Colonic mucosa (tissue), 4 donors: ENCODE results near the gene C1orf94. TPM values are rescaled to one million over a fixed set of nuclear protein-coding genes. Genes with fewer than 3 reads are reported as not detected.

Source experiments
- DNase-seq: peaks from one replicate; pipeline ENCODE4 v3.0.0-alpha.2; 2020
- H3K27ac ChIP-seq: fragments of 200-600 bp; one replicate; pipeline ENCODE4 v1.8.0; 2021
- H3K27me3 ChIP-seq: fragments of 200-600 bp; one replicate; pipeline ENCODE4 v1.8.0; 2021
- H3K36me3 ChIP-seq: fragments of 200-600 bp; one replicate; pipeline ENCODE4 v1.8.0; 2021
- H3K4me1 ChIP-seq: fragments of 200-600 bp; one replicate; pipeline ENCODE4 v1.8.0; 2021; ENCODE audit warnings: mild to moderate bottlenecking
- H3K4me3 ChIP-seq: fragments of 200-600 bp; one replicate; pipeline ENCODE4 v1.8.0; 2021
- H3K9ac ChIP-seq, 2 donors: one replicate each; pipeline ENCODE4 v1.7.0; 2013; ENCODE audit warnings: control low read depth in 2 of 2, low read depth in 2 of 2, low read length in 2 of 2
- H3K9me3 ChIP-seq: fragments of 200-600 bp; one replicate; pipeline ENCODE4 v1.8.0; 2021
- intact Hi-C: fragments of 100-400 bp; cut with DNase I; formaldehyde crosslinking; loops from one replicate; pipeline ENCODE4 v1.14.1; 2022
- total RNA-seq, 2 donors: library from RNA; stranded (reverse); fragmentation: NEBNext Ultra II Directional in 1 of 2; extraction: Animal tissue kit (Norgen Biotek cat#: 25700) in 1 of 2; gene quantifications; one replicate each; pipeline ENCODE4 v1.2.1, GENCODE V29; 2021
- TF ChIP-seq, protein P1 (sequence below): fragments of 200-600 bp; IDR thresholded peaks from one replicate; pipeline ENCODE4 v1.8.0; 2022; ENCODE audit warnings: antibody characterized with exemption, mild to moderate bottlenecking
- donor health status: healthy.
- donor health status: DM: no; HTN: no; CAD: no.
- donor health status: DM: no; HTN: no; CAD: no.

C1orf94 gene
- total RNA-seq, 2 donors from 2014 or later = not detected

GRCh38 chr1:34268311-34268954 lies 91.7 kb downstream of the C1orf94 start:
- Histone ChIP-seq H3K27me3 (no peaks in the 10 kb centered on the region), H3K4me3 (no peak overlapping the region), H3K9me3 (no peaks in the 10 kb centered on the region), H3K9ac (no peak overlapping the region), H3K27ac (no peak overlapping the region), H3K4me1 (no peaks in the 10 kb centered on the region), H3K36me3 (no peaks in the 10 kb centered on the region)
- DNase-seq = no peak
- intact Hi-C loops = no loop called here
- TF ChIP-seq, protein P1, sequence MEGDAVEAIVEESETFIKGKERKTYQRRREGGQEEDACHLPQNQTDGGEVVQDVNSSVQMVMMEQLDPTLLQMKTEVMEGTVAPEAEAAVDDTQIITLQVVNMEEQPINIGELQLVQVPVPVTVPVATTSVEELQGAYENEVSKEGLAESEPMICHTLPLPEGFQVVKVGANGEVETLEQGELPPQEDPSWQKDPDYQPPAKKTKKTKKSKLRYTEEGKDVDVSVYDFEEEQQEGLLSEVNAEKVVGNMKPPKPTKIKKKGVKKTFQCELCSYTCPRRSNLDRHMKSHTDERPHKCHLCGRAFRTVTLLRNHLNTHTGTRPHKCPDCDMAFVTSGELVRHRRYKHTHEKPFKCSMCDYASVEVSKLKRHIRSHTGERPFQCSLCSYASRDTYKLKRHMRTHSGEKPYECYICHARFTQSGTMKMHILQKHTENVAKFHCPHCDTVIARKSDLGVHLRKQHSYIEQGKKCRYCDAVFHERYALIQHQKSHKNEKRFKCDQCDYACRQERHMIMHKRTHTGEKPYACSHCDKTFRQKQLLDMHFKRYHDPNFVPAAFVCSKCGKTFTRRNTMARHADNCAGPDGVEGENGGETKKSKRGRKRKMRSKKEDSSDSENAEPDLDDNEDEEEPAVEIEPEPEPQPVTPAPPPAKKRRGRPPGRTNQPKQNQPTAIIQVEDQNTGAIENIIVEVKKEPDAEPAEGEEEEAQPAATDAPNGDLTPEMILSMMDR = no peak

Other genes starting within 250 kb of the C1orf94 start
- gene CSMD2, start 11.7 kb upstream of the C1orf94 start, total RNA-seq = under 1 TPM; 0.05 to 0.10 TPM